ENCODE data around the gene COL21A1. TPM values are rescaled to one million over a fixed set of nuclear protein-coding genes. Genes with fewer than 3 reads are reported as not detected.
A peak's percentile ranks its signal among the peaks of the same experiment; 100 is the strongest.

Gene COL21A1
- total RNA-seq, 1 donor from 2014 or later: 95.0 TPM

DNA sequence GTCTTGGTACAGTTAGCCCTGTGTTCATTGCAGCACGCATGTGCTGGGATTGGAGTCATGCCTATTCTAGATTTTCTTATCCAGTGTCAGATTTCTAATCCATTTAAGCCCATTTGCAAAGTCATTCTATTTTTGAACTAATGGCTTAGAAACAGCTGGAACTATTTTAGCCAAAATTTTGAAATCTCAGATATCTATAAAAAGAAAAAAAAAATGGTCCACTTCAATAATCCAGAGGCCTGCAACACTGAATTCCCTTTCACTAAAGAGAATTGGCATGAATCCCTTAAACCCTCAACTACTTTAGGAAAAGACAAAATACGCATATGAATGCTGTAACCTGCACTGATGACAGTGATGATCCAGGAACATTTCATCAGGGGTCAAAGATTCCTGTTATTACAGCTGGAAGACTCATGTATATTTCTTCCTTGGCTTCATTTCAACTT lies 1.5 kb downstream of the COL21A1 start:
- peak; percentile 94 for DNase-seq

DNA sequence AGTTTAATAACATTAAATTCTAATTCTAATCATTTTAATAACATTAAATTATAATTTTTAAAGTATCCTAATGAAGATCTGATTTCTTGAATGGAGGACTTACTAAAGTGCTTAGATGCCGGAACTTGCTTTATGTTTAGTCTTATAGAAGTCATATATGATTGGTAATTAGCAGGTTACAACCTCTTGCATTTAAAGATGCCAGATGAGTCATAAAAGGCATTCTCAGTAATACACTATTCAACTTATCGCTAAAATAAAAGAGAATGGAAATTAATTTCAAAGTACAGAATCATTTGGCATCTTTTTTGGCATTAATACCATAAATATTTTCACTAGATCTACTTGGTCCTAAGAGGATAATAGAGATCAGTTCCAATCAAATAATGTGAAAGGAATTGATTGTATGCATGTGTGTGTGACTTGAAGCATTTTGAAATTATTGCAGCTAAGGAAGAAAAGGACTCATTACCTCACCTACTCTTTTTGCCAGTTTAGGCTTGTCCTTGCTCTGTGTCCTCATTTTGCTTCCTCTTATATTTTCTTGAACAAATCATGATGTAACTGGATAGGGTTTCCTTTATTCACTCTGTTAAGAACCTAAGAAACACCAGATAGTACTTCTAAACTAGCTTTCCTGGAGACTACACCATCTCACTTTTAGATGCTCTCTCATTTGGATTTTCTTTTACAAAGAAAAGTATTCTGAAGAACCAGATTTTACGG lies 2.7 kb downstream of the COL21A1 start:
- no peak for DNase-seq

GRCh38 chr6:56244089-56244488 lies 3.3 kb downstream of the COL21A1 start:
- DNase-seq: no peak

DNA sequence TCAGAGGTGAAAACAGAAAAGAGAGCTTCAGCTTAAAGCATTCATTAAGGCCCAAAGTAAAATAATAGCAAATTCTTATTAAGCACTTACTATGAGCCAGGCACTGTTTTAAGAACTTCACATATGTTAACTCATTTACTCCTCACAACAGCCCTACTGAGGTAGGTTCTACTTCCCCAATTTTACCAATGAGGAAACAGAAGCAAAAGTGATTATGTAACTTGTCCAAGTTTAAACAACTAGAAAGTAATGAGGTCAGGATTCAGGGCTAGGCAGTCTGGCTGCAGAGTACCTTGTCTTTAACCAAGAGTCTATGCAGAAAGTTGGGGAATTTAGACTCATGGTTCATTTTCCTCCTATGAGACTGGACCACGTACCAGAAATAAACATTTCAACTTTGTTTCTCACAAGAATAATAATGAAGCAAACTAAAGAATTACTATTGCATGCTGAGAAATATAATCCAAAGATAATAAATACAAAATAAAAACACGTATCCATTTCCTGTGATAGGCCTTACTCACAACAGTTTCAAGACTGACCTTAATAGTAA lies 3.8 kb downstream of the COL21A1 start:
- no peak for DNase-seq

GRCh38 chr6:56242346-56242745 lies 5.0 kb downstream of the COL21A1 start:
- DNase-seq: no peak

- peak; percentile 57 for DNase-seq
Observed at GRCh38 chr6:56241124-56241802, 6.1 kb downstream of the COL21A1 start.

- no peak for DNase-seq
Observed at GRCh38 chr6:56238352-56238751, 9.0 kb downstream of the COL21A1 start.

DNA sequence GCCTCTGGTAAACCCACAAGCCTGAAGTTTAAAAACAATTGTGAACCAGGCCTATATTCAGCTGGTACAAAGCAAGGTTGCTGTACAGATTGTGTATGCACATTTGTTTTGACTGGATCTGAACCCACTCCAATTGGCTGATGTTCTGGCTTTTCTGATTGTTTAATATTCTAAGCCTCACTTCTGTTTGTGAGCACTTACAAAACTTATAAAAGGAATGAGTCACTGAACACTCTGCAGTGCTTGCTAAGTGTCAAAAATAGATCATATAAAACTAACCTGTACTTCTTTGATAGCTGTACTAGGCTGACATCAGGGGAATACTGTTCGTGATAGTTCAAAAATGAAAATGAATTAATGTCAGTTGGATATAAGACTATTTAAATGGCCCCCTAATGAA lies 12.1 kb downstream of the COL21A1 start:
- no peak for DNase-seq

- peak; percentile 84 for DNase-seq
Observed at GRCh38 chr6:56232436-56232835, 14.9 kb downstream of the COL21A1 start.

- DNase-seq: peak; percentile 44
Observed at GRCh38 chr6:56231827-56232226, 15.6 kb downstream of the COL21A1 start.

DNA sequence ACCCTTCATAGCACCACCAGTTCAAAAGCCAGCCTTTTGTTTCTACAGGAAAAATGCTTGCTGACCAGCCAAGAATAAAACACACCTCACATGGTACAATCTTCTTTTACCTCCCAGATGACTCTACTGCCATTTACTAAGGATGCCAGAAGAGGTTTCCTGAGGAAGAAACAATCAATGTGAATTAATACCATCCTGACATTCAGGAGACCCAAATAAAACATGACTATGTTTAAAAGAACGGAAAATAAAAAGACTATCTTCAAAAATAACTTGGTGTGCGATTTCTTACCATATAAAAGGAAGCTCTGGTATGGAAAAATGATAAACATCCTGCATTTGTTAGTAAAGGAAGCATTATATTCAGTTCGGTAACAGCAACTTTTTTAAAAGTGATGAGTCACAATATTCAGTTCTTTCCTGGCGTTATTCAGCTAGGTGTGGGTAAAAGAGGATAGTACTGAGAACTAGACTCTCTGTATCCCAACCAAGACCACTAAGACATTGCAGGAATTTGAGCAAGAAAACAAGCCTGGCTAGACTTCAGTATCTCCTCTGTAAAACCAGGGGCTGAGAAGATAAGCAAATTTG lies 16.3 kb downstream of the COL21A1 start:
- no peak for DNase-seq

DNA sequence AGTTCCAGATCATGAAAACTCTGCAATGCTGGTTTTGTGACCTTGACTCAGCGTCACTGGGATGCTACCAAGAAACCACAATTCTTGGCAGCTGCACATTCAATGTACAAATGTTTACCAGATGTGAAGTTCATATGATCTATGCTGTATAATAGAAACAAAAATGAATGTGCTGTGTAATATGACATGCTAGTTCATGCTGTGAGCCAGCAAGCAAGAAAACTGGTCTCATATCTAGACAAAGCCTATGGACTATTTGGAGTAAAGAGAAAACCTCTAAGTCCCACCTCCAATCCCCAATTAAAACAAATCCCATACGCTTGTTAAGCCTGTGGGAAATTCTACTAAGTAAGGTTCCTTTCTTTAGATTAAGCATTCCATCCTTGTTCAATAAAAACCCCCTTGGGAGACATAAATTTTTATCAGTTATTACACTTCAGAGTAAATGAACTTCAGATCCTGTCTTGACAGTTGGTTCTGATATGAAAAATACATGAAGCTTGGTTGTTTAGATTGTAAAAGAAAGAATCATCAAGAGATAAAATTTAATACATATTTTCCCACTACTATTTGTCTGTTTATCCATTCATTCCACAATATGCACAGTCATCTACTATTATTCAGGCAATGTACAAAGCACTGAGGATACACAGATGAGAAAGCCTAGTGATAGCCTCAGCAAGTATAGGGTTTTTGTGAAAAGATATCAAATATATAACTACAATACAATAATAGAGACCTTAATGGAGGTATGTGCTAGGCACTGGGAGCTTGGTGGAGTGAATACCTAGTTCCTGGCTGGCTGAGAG lies 20.1 kb downstream of the COL21A1 start:
- peak; percentile 70 for DNase-seq

DNA sequence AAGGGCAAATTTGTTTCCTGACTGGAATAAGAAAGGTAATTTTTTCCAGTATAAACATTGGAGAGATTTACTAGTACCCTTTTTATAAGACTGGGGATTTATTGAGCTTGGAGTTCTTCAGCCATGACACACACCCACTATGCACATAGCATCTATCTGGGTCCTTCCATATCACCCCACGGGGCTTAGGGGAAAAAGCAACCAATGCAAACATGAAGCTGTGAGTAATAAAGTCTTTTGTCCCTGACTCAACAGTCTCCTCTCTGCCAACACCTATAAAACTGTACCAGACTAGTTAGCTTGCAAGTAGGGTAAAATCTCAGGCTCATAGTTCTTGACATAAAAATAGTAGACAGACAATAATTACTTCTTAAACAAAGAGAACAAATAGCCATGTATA lies 23.4 kb downstream of the COL21A1 start:
- no peak for DNase-seq

- no peak for DNase-seq
Observed at GRCh38 chr6:56222499-56222898, 24.9 kb downstream of the COL21A1 start.

- no peak for DNase-seq
Observed at GRCh38 chr6:56220078-56220477, 27.3 kb downstream of the COL21A1 start.

DNA sequence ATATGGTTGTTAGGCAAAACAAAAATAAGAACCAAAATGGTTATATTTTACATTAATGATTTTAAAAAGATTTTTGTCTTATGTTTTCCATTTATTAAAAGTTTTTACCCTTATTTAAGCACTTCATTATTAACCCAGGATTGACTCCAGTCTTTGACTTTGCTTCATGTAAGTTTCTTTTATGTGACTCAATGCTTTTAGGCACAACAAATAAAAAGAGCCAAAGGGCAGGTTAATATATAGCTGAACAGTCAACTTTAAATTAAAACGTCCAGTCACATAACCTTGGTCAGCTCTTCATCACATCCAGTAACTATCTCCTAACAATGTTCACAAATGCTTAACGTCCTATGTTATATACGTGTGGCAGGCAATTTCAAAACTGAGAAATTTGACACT lies 32.7 kb downstream of the COL21A1 start:
- DNase-seq: no peak

DNA sequence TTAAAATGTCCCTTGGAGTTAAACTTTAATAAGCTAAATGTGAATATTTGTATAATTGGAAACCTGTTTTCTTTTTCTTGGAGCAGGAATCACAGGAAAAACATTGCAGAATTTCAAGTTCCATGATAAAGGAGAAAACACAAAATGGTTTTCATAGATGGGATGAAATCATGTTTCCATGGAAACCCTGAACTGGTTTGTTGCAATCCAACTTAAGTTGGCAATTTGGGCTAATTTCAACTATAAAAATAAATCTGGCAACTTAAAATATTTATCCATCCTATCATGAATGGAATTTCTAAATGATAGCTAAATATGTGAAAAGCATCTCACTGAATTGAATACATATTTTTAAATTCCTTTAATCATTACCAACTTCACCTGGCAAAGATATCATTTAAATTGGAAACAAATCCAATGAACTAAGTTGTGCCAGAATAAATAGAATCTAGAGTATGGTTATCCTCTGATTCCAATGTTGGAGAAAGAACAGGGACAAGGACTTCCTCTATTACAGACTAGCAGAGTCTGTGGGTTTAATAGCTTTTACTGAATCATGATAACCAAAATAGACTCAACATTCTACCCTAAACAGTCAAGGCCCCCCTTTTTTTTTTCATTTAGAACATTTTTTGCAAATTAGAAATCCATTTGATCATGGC lies 33.2 kb downstream of the COL21A1 start:
- no peak for DNase-seq

- no peak for DNase-seq
Observed at GRCh38 chr6:56211724-56212123, 35.7 kb downstream of the COL21A1 start.

- no peak for DNase-seq
Observed at GRCh38 chr6:56204134-56204533, 43.2 kb downstream of the COL21A1 start.

GRCh38 chr6:56199956-56200355 lies 47.4 kb downstream of the COL21A1 start:
- no peak for DNase-seq

GRCh38 chr6:56193846-56194245 lies 53.5 kb downstream of the COL21A1 start:
- DNase-seq: no peak

DNA sequence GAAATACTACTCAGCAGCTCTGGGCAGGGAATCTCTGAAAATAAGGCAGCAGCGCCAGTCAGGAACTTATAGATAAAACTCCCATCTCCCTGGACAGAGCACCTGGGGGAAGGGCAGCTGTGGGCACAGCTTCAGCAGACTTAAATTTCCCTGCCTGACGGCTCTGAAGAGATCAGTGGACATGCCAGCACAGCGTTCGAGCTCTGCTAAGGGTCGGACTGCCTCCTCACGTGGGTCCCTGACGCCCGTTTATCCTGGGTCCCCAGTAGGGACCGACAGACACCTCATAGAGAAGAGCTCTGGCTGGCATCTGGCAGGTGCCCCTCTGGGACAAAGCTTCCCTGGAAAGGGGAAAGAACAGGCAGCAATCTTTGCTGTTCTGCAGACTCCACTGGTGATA lies 59.0 kb downstream of the COL21A1 start:
- DNase-seq: no peak
